ENCODE measurements around the gene CTNND2. TPM values are rescaled to one million over a fixed set of nuclear protein-coding genes. Genes with fewer than 3 reads are reported as not detected.
"Not testable (repeated sequence)": the region's sequence is repeated elsewhere in the genome, so short reads cannot be mapped to it uniquely, and the experiment has no call there.

The CTNND2 gene
- total and polyA plus RNA-seq, 4 donors = 36.5 to 183 (median 97.7) TPM

GRCh38 chr5:11104210-11104609, 800.0 kb downstream of the CTNND2 start:
- Histone ChIP-seq H3K27ac (ENCODE audit: low read depth, low read length) (no peak overlapping the region), H3K36me3 (ENCODE audit: control insufficient read depth, insufficient read depth, low read length) (peaks cover 3% of the 10 kb centered on the region), H3K4me1 (ENCODE audit: control insufficient read depth, insufficient read depth, low read length) (peaks cover 6% of the 10 kb centered on the region), H3K4me3 (ENCODE audit: low read depth, low read length) (no peak overlapping the region), H3K9me3 (ENCODE audit: control insufficient read depth, insufficient read depth, low read length) (no peaks in the 10 kb centered on the region), H3K27me3 (ENCODE audit: control insufficient read depth, insufficient read depth, low read length) (no peaks in the 10 kb centered on the region)
- peak in 2 of 6 donors; percentile 25 to 56 for DNase-seq (ENCODE audit: low read depth in 4 of 6, low spot score in 6 of 6)
- WGBS (ENCODE audit: insufficient coverage) = no CpG with 5 or more reads among the region's 1 CpG

- Histone ChIP-seq H3K4me1 (ENCODE audit: control insufficient read depth, insufficient read depth, low read length) (no peaks in the 10 kb centered on the region), H3K27ac (ENCODE audit: low read depth, low read length) (no peak overlapping the region)
- 63% methylated on average over 3 of the region's 3 CpGs for WGBS (ENCODE audit: insufficient coverage)
Measured at GRCh38 chr5:11084111-11084510, 820.1 kb downstream of the CTNND2 start.

GRCh38 chr5:11082404-11082945, 821.8 kb downstream of the CTNND2 start:
- Histone ChIP-seq H3K27me3 (ENCODE audit: control insufficient read depth, insufficient read depth, low read length) (no peaks in the 10 kb centered on the region), H3K9me3 (ENCODE audit: control insufficient read depth, insufficient read depth, low read length) (no peaks in the 10 kb centered on the region), H3K4me1 (ENCODE audit: control insufficient read depth, insufficient read depth, low read length) (no peaks in the 10 kb centered on the region), H3K27ac (ENCODE audit: low read depth, low read length) (no peak overlapping the region), H3K36me3 (ENCODE audit: control insufficient read depth, insufficient read depth, low read length) (peaks cover 23% of the 10 kb centered on the region), H3K4me3 (ENCODE audit: low read depth, low read length) (no peak overlapping the region)
- no peak for DNase-seq (ENCODE audit: low read depth in 4 of 6, low spot score in 6 of 6)
- 96% methylated on average over 18 of the region's 21 CpGs for WGBS (ENCODE audit: insufficient coverage)

More at GRCh38 chr5:11084111-11084510, 820.1 kb downstream of the CTNND2 start:
- peaks cover 21% of the 10 kb centered on the region for H3K36me3 ChIP-seq (ENCODE audit: control insufficient read depth, insufficient read depth, low read length)
- no peak for DNase-seq (ENCODE audit: low read depth in 4 of 6, low spot score in 6 of 6)
- H3K27me3 ChIP-seq (ENCODE audit: control insufficient read depth, insufficient read depth, low read length) = no peaks in the 10 kb centered on the region
- no peak overlapping the region for H3K4me3 ChIP-seq (ENCODE audit: low read depth, low read length)
- H3K9me3 ChIP-seq (ENCODE audit: control insufficient read depth, insufficient read depth, low read length) = peaks cover 2% of the 10 kb centered on the region

- WGBS (ENCODE audit: insufficient coverage) = 80% methylated on average over 2 of the region's 4 CpGs
Measured at GRCh38 chr5:11076945-11077613, 827.2 kb downstream of the CTNND2 start.

GRCh38 chr5:11075035-11075805, 829.0 kb downstream of the CTNND2 start:
- Histone ChIP-seq H3K4me3 (ENCODE audit: low read depth, low read length) (no peak overlapping the region), H3K9me3 (ENCODE audit: control insufficient read depth, insufficient read depth, low read length) (no peaks in the 10 kb centered on the region), H3K27me3 (ENCODE audit: control insufficient read depth, insufficient read depth, low read length) (no peaks in the 10 kb centered on the region), H3K27ac (ENCODE audit: low read depth, low read length) (no peak overlapping the region), H3K36me3 (ENCODE audit: control insufficient read depth, insufficient read depth, low read length) (peaks cover 15% of the 10 kb centered on the region), H3K4me1 (ENCODE audit: control insufficient read depth, insufficient read depth, low read length) (peaks cover 8% of the 10 kb centered on the region)
- 89% methylated on average over 5 of the region's 12 CpGs for WGBS (ENCODE audit: insufficient coverage)
- peak in 1 of 6 donors; percentile 82 for DNase-seq (ENCODE audit: low read depth in 4 of 6, low spot score in 6 of 6)

More at GRCh38 chr5:11076945-11077613, 827.2 kb downstream of the CTNND2 start:
- peaks cover 15% of the 10 kb centered on the region for H3K36me3 ChIP-seq (ENCODE audit: control insufficient read depth, insufficient read depth, low read length)
- H3K4me1 ChIP-seq (ENCODE audit: control insufficient read depth, insufficient read depth, low read length) = peaks cover 8% of the 10 kb centered on the region
- no peak overlapping the region for H3K27ac ChIP-seq (ENCODE audit: low read depth, low read length)
- H3K27me3 ChIP-seq (ENCODE audit: control insufficient read depth, insufficient read depth, low read length) = no peaks in the 10 kb centered on the region
- no peaks in the 10 kb centered on the region for H3K9me3 ChIP-seq (ENCODE audit: control insufficient read depth, insufficient read depth, low read length)
- no peak overlapping the region for H3K4me3 ChIP-seq (ENCODE audit: low read depth, low read length)
- DNase-seq (ENCODE audit: low read depth in 4 of 6, low spot score in 6 of 6) = no peak

GRCh38 chr5:11072568-11072967, 831.7 kb downstream of the CTNND2 start:
- Histone ChIP-seq H3K27me3 (ENCODE audit: control insufficient read depth, insufficient read depth, low read length) (no peaks in the 10 kb centered on the region), H3K9me3 (ENCODE audit: control insufficient read depth, insufficient read depth, low read length) (no peaks in the 10 kb centered on the region), H3K4me3 (ENCODE audit: low read depth, low read length) (no peak overlapping the region), H3K36me3 (ENCODE audit: control insufficient read depth, insufficient read depth, low read length) (peaks cover 13% of the 10 kb centered on the region), H3K27ac (ENCODE audit: low read depth, low read length) (no peak overlapping the region), H3K4me1 (ENCODE audit: control insufficient read depth, insufficient read depth, low read length) (peaks cover 8% of the 10 kb centered on the region)
- DNase-seq (ENCODE audit: low read depth in 4 of 6, low spot score in 6 of 6) = no peak
- WGBS (ENCODE audit: insufficient coverage) = 70% methylated on average over 5 of the region's 5 CpGs

DNA sequence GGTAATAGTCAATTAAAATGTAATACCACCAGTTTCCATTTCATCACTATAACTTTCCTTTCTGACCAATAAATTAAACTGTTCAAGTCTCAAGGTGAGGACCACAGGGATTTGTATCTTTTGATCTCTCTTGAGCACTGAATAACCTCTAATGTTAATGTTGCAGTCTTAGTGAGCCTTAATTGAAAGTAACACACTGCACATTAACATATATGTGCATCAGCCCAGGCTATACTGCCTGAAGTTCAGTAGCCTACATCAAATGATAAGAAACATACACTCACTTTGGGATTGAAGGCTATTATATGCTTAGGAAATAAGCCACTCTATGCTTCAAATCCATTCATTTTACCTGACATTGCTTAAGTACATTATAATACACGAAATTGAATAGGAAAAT, 832.2 kb downstream of the CTNND2 start:
- Histone ChIP-seq H3K4me1 (ENCODE audit: control insufficient read depth, insufficient read depth, low read length) (peaks cover 8% of the 10 kb centered on the region), H3K9me3 (ENCODE audit: control insufficient read depth, insufficient read depth, low read length) (no peaks in the 10 kb centered on the region), H3K4me3 (ENCODE audit: low read depth, low read length) (no peak overlapping the region), H3K36me3 (ENCODE audit: control insufficient read depth, insufficient read depth, low read length) (peaks cover 9% of the 10 kb centered on the region), H3K27me3 (ENCODE audit: control insufficient read depth, insufficient read depth, low read length) (no peaks in the 10 kb centered on the region), H3K27ac (ENCODE audit: low read depth, low read length) (no peak overlapping the region)
- WGBS (ENCODE audit: insufficient coverage) = no CpG with 5 or more reads among the region's 1 CpG
- no peak for DNase-seq (ENCODE audit: low read depth in 4 of 6, low spot score in 6 of 6)

DNA sequence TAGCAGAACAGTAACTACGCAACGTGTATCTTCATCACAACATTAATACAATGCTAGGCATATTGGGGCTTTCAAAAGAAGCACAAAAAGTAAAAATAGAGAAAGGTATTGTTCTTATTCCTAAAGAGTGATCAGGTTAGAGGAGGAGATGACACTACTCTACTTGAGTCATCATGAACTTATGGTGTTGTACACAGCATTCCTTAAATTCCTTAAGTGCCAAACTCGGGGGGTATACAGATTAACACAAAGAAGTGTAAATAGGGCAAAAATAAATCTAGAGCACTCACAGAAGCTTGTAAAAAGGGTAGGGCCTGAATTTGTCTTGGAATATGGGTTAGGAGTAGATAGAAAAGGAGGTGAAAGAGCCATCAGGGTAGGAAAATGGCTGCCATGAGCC, 835.2 kb downstream of the CTNND2 start:
- WGBS (ENCODE audit: insufficient coverage) = no CpG with 5 or more reads among the region's 3 CpGs
- no peak for DNase-seq (ENCODE audit: low read depth in 4 of 6, low spot score in 6 of 6)
- Histone ChIP-seq H3K9me3 (ENCODE audit: control insufficient read depth, insufficient read depth, low read length) (no peaks in the 10 kb centered on the region), H3K27ac (ENCODE audit: low read depth, low read length) (no peak overlapping the region), H3K4me1 (ENCODE audit: control insufficient read depth, insufficient read depth, low read length) (peaks cover 4% of the 10 kb centered on the region), H3K36me3 (ENCODE audit: control insufficient read depth, insufficient read depth, low read length) (peaks cover 6% of the 10 kb centered on the region), H3K4me3 (ENCODE audit: low read depth, low read length) (no peak overlapping the region), H3K27me3 (ENCODE audit: control insufficient read depth, insufficient read depth, low read length) (no peaks in the 10 kb centered on the region)

DNA sequence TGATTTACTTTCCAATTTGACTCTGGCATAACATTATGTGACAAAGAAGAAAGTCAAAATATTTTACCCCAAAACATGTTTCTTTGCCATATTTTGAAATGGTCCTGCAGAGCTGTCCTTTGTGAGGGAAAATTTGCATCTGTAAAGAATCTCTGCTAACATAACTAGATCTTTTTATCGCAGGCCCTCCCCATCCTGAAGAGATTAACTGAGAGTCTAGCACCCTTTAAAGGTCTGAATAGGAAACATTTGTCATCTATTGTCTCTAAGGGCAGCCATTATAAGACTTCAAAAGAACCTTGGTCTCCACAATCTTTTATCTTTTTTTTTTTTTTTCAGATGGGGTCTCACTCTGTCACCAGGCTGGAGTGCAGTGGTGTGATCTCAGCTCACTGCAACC, 838.5 kb downstream of the CTNND2 start:
- H3K36me3 ChIP-seq (ENCODE audit: control insufficient read depth, insufficient read depth, low read length); DNase-seq (ENCODE audit: low read depth in 4 of 6, low spot score in 6 of 6); H3K27me3 ChIP-seq (ENCODE audit: control insufficient read depth, insufficient read depth, low read length); H3K9me3 ChIP-seq (ENCODE audit: control insufficient read depth, insufficient read depth, low read length); H3K27ac ChIP-seq (ENCODE audit: low read depth, low read length); H3K4me1 ChIP-seq (ENCODE audit: control insufficient read depth, insufficient read depth, low read length); H3K4me3 ChIP-seq (ENCODE audit: low read depth, low read length): not testable (repeated sequence)
- WGBS (ENCODE audit: insufficient coverage) = 29% methylated on average over 1 of the region's 1 CpG
